CD14-positive monocyte (primary cell): ENCODE measurements around the gene SKA1. TPM values are rescaled to one million over a fixed set of nuclear protein-coding genes. Genes with fewer than 3 reads are reported as not detected.

Experiments
- DNase-seq, 3 donors: peaks; one replicate each; pipeline ENCODE4 v3.0.0-alpha.2; 2011 to 2022
- H2AFZ ChIP-seq: 2 replicates; pipeline ENCODE4 v1.6.0; 2012; ENCODE audit warnings: mild to moderate bottlenecking, low read depth, low read length, inconsistent platforms; ENCODE audit not compliant: insufficient read depth, poor library complexity, severe bottlenecking
- H3K27ac ChIP-seq, 2 donors: 1 replicate in 1 of 2; 2 replicates in 1 of 2; pipeline ENCODE4 v1.5.1; 2012 to 2013; ENCODE audit warnings: low read length in 2 of 2, control low read depth in 1 of 2, inconsistent platforms in 1 of 2, low read depth in 1 of 2, mild to moderate bottlenecking in 1 of 2
- H3K27me3 ChIP-seq, 2 donors: one replicate each; pipeline versions ENCODE4 v1.6.0 to v1.6.1; 2011 to 2013; ENCODE audit warnings: low read length in 2 of 2; ENCODE audit not compliant: control insufficient read depth in 2 of 2, insufficient read depth in 2 of 2
- H3K36me3 ChIP-seq, 2 donors: replicated peaks in 1 of 2; 1 replicate in 1 of 2; 2 replicates in 1 of 2; pipeline versions ENCODE4 v1.5.1 to v1.6.1; 2012 to 2013; ENCODE audit warnings: low read length in 2 of 2, control low read depth in 1 of 2, inconsistent platforms in 1 of 2, mild to moderate bottlenecking in 1 of 2; ENCODE audit not compliant: insufficient read depth in 2 of 2, control insufficient read depth in 1 of 2
- H3K4me1 ChIP-seq, 2 donors: 1 replicate in 1 of 2; 2 replicates in 1 of 2; pipeline versions ENCODE4 v1.5.1 to v1.6.1; 2012 to 2013; ENCODE audit warnings: low read length in 2 of 2, control low read depth in 1 of 2, inconsistent platforms in 1 of 2, mild to moderate bottlenecking in 1 of 2, moderate library complexity in 1 of 2; ENCODE audit not compliant: insufficient read depth in 2 of 2, control insufficient read depth in 1 of 2
- H3K4me2 ChIP-seq: replicated peaks from 2 replicates; pipeline ENCODE3; 2012; ENCODE audit warnings: low read length, moderate library complexity, mild to moderate bottlenecking; ENCODE audit not compliant: poor library complexity, severe bottlenecking; ENCODE audit errors: extremely low read depth
- H3K4me3 ChIP-seq, 3 experiments: fragments of 200-600 bp in 1 of 3; sonication (generic) in 1 of 3; replicated peaks in 1 of 3; 1 replicate in 2 of 3; 2 replicates in 1 of 3; pipeline ENCODE4 v1.5.1; 2011 to 2013; ENCODE audit warnings: low read length in 3 of 3, mild to moderate bottlenecking in 3 of 3, control low read depth in 2 of 3, low read depth in 2 of 3, inconsistent platforms in 1 of 3, moderate library complexity in 1 of 3
- H3K79me2 ChIP-seq: 2 replicates; pipeline ENCODE4 v1.6.0; 2012; ENCODE audit warnings: mild to moderate bottlenecking, control low read depth, inconsistent platforms, low read length, moderate library complexity; ENCODE audit not compliant: insufficient read depth
- H3K9ac ChIP-seq: 2 replicates; pipeline ENCODE4 v1.6.0; 2017; ENCODE audit warnings: low read length, mild to moderate bottlenecking; ENCODE audit not compliant: insufficient read depth, poor library complexity, severe bottlenecking
- H3K9me3 ChIP-seq, 2 donors: replicated peaks in 1 of 2; 1 replicate in 1 of 2; 2 replicates in 1 of 2; pipeline versions ENCODE4 v1.5.1 to v1.6.1; 2012 to 2013; ENCODE audit warnings: low read length in 2 of 2, control low read depth in 1 of 2; ENCODE audit not compliant: control insufficient read depth in 1 of 2, insufficient read depth in 1 of 2
- H4K20me1 ChIP-seq: 2 replicates; pipeline ENCODE4 v1.6.0; 2012; ENCODE audit warnings: mild to moderate bottlenecking, low read length, control low read depth, moderate library complexity; ENCODE audit not compliant: insufficient read depth
- H3K27ac Mint-ChIP-seq, 7 donors: one replicate each; pipeline ENCODE4 v1.8.0; 2020; ENCODE audit warnings: mild to moderate bottlenecking in 7 of 7, mixed read lengths in 7 of 7, moderate library complexity in 6 of 7, inconsistent platforms in 2 of 7
- H3K27me3 Mint-ChIP-seq, 3 donors: one replicate each; pipeline ENCODE4 v1.8.0; 2021 to 2022; ENCODE audit warnings: low read depth in 3 of 3, mild to moderate bottlenecking in 3 of 3, mixed read lengths in 3 of 3, moderate library complexity in 3 of 3, inconsistent platforms in 1 of 3
- H3K36me3 Mint-ChIP-seq, 2 donors: one replicate each; pipeline ENCODE4 v1.8.0; 2020; ENCODE audit warnings: mixed read lengths in 2 of 2, inconsistent platforms in 1 of 2, mild to moderate bottlenecking in 1 of 2
- H3K4me1 Mint-ChIP-seq: one replicate; pipeline ENCODE4 v1.8.0; 2020; ENCODE audit warnings: mild to moderate bottlenecking, mixed read lengths
- H3K4me3 Mint-ChIP-seq, 2 donors: one replicate each; pipeline ENCODE4 v1.8.0; 2020; ENCODE audit warnings: mild to moderate bottlenecking in 2 of 2, mixed read lengths in 2 of 2, moderate library complexity in 1 of 2
- H3K9me3 Mint-ChIP-seq, 7 donors: one replicate each; pipeline ENCODE4 v1.8.0; 2020 to 2022; ENCODE audit warnings: mixed read lengths in 7 of 7, mild to moderate bottlenecking in 6 of 7, moderate library complexity in 6 of 7, inconsistent platforms in 2 of 7
- CTCF ChIP-seq: fragments of 200-600 bp; IDR thresholded peaks from one replicate; pipeline ENCODE4 v1.8.0; 2022; ENCODE audit warnings: antibody characterized with exemption, mild to moderate bottlenecking
- WGBS: methylation state at CpG from one replicate; pipeline ENCODE4 v1.1.5; 2013; ENCODE audit warnings: missing lambda C conversion rate; ENCODE audit not compliant: insufficient coverage; 5-methylcytosine and 5-hydroxymethylcytosine counted together
- intact Hi-C, 2 donors: fragments of 100-400 bp; cut with micrococcal nuclease; formaldehyde crosslinking; loops; one replicate each; pipeline versions ENCODE4 v1.15.0 to v1.15.1; 2023
- polyA plus RNA-seq, 3 donors: library from polyadenylated mRNA; depleted of rRNA in 1 of 3; unstranded in 2 of 3; stranded (reverse) in 1 of 3; fragments of 300-500 nt in 2 of 3; fragments of >200 nt in 1 of 3; fragmentation: Illumina TruSeq in 2 of 3; gene quantifications; 1 replicate in 2 of 3; 2 replicates in 1 of 3; pipeline ENCODE4 v1.2.3, GENCODE V29; 2012 to 2021

SKA1 gene
- polyA plus RNA-seq, 3 donors, result 0.17 TPM; not detected in 2

- no peaks in the 10 kb centered on the region for H3K36me3 ChIP-seq
- H3K4me3 ChIP-seq, result no peak overlapping the region
- Mint-ChIP-seq H3K4me1 (no peaks in the 10 kb centered on the region), H3K36me3 (no peaks in the 10 kb centered on the region), H3K27me3 (peaks cover 42 to 57% (median 55%) of the 10 kb centered on the region in 3 donors), H3K9me3 (peaks cover 0 to 10% (median 4%) of the 10 kb centered on the region in 7 donors), H3K4me3 (peak overlapping the region in 1 of 2 donors; percentile 40), H3K27ac (no peak overlapping the region)
- intact Hi-C loops, result no loop called here
- no peak overlapping the region for H3K4me2 ChIP-seq
- no peak for DNase-seq
- WGBS, result 80% methylated on average over 15 of the region's 17 CpGs
- no peaks in the 10 kb centered on the region for H3K9me3 ChIP-seq
- H3K9ac ChIP-seq, result no peak overlapping the region
- H2AFZ ChIP-seq, result no peak overlapping the region
- H3K27ac ChIP-seq, result no peak overlapping the region
- no peaks in the 10 kb centered on the region for H4K20me1 ChIP-seq
- H3K4me1 ChIP-seq, result no peaks in the 10 kb centered on the region
- H3K27me3 ChIP-seq, result peaks cover 20 to 38% of the 10 kb centered on the region in 2 donors
- TF ChIP-seq CTCF, result no peak
- H3K79me2 ChIP-seq, result no peaks in the 10 kb centered on the region
These were observed 30.9 kb downstream of the SKA1 start for GRCh38 chr18:50405582-50406271.

GRCh38 chr18:50409236-50409635 lies 34.4 kb downstream of the SKA1 start:
- no peak for DNase-seq
- Histone ChIP-seq H3K4me2 (no peak overlapping the region), H4K20me1 (no peaks in the 10 kb centered on the region), H3K36me3 (no peaks in the 10 kb centered on the region), H3K27me3 (peaks cover 8% of the 10 kb centered on the region in 2 donors), H2AFZ (no peak overlapping the region), H3K4me1 (no peaks in the 10 kb centered on the region), H3K27ac (no peak overlapping the region), H3K79me2 (no peaks in the 10 kb centered on the region), H3K4me3 (no peak overlapping the region), H3K9me3 (no peaks in the 10 kb centered on the region), H3K9ac (no peak overlapping the region)
- H3K27ac Mint-ChIP-seq, result no peak overlapping the region
- peaks cover 0 to 3% (median 0%) of the 10 kb centered on the region in 7 donors for H3K9me3 Mint-ChIP-seq
- intact Hi-C loops, result no loop called here
- no peak for TF ChIP-seq CTCF
- WGBS, result 82% methylated on average over 4 of the region's 5 CpGs
- no peaks in the 10 kb centered on the region for H3K4me1 Mint-ChIP-seq
- H3K4me3 Mint-ChIP-seq, result no peak overlapping the region
- H3K27me3 Mint-ChIP-seq, result peaks cover 15 to 24% (median 22%) of the 10 kb centered on the region in 3 donors
- no peaks in the 10 kb centered on the region for H3K36me3 Mint-ChIP-seq
